Tibial nerve (tissue), 4 donors: ENCODE results near the gene MRTFA.

Experiments used
- CTCF ChIP-seq, 5 experiments: fragments of 200-600 bp in 3 of 5; fragments of 450-650 bp in 2 of 5; sonication (generic) in 3 of 5; IDR thresholded peaks; one replicate each; pipeline ENCODE4 v1.5.1; 2016 to 2019; ENCODE audit warnings: antibody characterized with exemption in 5 of 5, mild to moderate bottlenecking in 3 of 5, moderate library complexity in 2 of 5
- EP300 ChIP-seq, 2 donors: sonication (generic); formaldehyde crosslinking; IDR thresholded peaks; one replicate each; pipeline ENCODE4 v1.6.1; 2017; ENCODE audit warnings: antibody characterized with exemption in 2 of 2, mild to moderate bottlenecking in 1 of 2

GRCh38 chr22:40668611-40669411 is 32.3 kb upstream of the MRTFA start:
- TF ChIP-seq CTCF (IDR thresholded peaks at IDR 0.05) (no peak), EP300 (IDR thresholded peaks at IDR 0.05) (peak in 1 of 2 donors; percentile 37)
